RKO (cell line): ENCODE data around the gene CDHR2.
"Not testable (repeated sequence)": the region's sequence is repeated elsewhere in the genome, so short reads cannot be mapped to it uniquely, and the experiment has no call there.

Experiments
- DNase-seq: peaks from one replicate; pipeline ENCODE4 v3.0.0-alpha.2; 2016; ENCODE audit warnings: low spot score

CDHR2 gene

DNA sequence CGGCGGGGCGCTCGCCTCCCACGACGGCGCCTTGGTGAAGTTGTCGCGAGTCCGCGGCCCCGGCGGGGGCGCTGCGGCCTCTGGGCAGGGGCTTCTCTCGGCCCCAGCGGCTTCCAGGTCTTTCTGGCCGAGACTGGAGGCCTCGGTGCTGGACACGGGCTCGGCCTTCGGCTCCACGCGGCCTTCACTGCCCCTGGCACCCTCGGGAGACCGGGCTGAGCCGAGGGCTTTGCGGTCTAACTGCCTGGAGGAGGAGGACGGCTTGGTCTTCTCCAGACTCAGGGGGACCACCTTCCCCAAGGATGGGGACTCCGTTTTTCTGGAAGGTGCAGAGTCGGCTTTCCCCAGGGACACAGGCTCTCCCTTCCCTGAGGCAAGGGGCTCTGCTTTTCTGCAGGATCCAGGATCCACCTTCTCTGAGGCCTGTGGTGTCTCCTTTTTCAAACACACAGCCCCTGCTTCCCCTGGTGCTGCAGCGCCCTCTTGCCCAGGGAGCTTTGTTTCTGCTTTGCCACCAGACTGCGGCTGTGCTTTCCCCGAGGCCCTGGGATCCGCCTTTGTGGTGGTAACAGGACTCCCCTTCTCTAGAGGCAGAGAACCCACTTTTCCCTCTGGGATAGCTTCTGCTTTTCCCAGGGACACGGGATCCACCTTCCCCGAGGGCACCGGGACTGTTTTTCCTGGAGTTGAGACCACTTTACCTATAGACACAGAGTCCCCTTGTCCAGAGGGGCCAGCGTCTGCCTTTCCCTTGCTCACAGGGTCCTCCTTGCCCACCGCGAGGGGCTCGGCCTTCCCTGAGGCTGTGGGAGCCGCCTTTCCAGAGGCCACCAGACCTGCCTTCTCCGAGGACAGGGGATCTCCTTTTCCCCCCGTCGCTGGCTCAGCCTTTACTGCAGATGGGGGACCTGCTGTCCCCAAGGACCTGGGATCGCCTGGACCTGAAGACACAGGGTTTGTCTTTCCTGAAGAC lies 48.6 kb downstream of the CDHR2 start:
- no peak for DNase-seq

DNA sequence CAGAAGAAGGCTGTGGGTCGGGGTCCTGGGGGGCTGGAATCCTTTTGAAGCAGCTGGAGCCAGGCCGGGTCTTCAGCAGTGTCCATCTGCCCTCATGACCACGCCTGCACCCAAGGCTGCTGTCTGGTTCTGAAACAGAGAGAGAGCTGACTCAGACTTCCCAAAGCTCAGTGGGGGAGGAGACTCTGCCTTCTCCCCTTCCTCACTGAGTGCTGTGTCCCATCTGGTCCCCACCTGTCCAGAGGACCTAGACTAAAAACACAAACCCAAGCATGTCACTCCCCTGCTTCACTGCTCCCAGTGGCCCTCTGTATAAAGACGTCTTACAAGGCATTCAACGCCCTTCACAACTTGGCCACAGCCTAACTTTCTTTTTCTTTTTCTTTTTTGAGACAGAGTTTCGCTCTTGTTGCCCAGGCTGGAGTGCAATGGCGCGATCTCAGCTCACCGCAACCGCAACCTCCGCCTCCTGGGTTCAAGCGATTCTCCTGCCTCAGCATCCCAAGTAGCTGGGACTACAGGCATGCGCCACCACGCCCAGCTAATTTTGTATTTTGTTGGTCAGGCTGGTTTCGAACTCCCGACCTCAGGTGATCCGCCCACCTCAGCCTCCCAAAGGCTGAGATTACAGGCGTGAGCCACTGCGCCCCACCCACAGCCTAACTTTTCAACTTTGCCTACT lies 50.7 kb downstream of the CDHR2 start:
- DNase-seq, result not testable (repeated sequence)

GRCh38 chr5:176601901-176602482 lies 52.9 kb downstream of the CDHR2 start:
- DNase-seq, result no peak

DNA sequence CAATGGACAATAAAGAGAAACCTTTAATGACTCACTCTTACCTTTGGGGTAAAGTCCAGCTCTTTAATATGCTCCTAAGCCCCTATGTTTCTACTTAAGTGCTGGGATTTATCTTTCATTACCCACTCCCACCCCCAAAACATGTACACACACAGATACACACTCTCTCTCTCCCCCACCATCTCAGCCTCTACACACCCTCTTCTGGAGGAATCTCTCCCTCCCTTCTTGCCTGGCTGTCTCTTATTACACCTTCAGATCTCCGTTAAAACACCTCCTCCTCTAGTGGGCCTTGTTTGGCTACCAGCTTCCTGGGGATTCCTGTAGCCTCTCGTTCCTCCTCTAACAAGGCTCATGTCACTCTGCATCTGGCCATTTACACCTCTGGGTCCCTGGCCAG lies 53.9 kb downstream of the CDHR2 start:
- DNase-seq, result no peak

GRCh38 chr5:176606032-176606431 lies 56.9 kb downstream of the CDHR2 start:
- no peak for DNase-seq

- no peak for DNase-seq
Measured at GRCh38 chr5:176606875-176607274, 57.7 kb downstream of the CDHR2 start.

DNA sequence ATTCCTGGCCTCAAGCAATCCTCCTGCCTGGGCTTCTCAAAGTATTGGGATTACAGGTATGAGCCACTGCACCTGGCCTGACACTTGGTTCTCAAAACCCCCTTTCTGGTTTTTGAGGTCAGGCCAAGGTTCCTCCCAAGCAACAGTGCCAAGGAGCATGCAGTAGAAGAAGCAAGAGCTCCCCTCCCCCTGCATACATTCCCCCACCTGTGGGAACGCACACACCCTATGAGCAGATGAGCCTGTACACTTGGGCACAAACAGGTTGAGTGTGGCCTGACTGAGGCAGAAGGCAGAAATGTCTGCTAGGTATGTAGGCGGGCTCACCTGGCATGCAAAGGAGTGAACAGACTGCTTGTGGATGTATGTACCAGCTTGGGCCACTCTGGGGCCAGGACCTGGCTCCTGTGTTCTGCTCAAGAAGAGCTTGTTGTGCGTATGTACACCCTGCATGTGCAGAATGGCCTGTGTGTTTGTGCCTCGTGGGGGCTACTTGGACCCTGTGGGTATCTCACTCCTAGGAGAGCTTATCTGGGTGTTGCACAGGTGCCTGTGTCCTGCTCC lies 59.1 kb downstream of the CDHR2 start:
- DNase-seq, result no peak

DNA sequence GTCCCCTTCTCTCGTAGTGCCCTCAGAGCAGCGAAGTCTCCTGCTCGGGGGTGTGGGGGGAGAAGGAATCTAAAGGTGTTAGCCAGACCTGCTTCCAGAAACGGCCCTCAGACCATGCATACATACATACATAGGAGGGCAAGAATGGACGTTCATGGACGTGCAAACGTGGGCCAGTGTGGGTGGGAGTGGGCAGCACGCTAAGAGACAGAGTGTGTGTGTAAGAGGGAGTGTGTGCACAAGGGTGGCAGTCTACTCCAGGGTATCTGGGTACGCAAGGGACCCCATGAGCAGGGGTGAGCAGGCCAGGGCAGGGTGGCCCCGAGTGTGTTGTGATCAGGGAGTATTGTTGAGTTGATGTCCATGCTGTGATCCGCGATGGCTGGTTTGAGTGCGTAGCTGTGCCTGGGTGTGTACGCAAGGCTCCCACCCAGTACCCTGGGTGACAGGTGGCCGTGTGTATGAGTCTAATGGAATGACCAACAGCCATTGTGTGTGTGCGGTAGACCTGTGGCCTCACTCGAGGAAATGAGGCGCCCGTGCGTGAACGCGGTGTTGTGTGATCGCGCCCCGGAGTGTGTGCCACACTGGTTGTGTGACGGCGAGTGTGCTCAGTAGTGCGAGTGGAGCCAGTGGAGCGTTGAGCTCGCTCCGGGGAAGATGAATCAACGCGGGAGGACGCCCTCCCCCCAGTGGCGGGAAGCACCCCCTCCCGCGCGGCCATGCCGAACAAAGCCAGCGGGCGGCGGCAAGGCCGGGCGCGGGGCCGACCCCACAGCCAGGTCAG lies 60.0 kb downstream of the CDHR2 start:
- DNase-seq, result peak; percentile 37

- peak; percentile 71 for DNase-seq
Measured at GRCh38 chr5:176609724-176610434, 60.7 kb downstream of the CDHR2 start, which contains the start of gene GPRIN1. GPRIN1 (minus strand) TSS chr5:176610156; CDS start chr5:176599834, 10,322 bp downstream.

DNA sequence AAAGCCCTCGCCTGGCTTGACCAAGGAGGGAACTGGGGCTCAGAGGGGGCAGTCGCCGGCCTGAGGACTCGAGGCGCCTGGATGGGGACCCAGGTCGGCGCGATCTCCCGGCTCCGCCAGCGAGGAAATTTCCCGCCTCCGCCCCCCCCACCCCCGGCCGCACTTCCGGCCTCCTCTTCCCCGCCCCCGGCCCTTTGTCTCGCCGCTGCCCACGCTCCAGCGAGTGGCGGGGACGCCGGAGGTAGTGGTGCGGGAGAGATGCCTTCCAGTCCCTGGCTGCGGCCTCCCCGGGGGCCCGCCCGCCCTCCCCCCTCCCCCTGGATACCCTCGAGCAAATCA lies 61.3 kb downstream of the CDHR2 start:
- DNase-seq, result no peak

- peak; percentile 87 for DNase-seq
Measured at GRCh38 chr5:176611435-176611834, 62.3 kb downstream of the CDHR2 start.

- no peak for DNase-seq
Measured at GRCh38 chr5:176612008-176612407, 62.9 kb downstream of the CDHR2 start.

DNA sequence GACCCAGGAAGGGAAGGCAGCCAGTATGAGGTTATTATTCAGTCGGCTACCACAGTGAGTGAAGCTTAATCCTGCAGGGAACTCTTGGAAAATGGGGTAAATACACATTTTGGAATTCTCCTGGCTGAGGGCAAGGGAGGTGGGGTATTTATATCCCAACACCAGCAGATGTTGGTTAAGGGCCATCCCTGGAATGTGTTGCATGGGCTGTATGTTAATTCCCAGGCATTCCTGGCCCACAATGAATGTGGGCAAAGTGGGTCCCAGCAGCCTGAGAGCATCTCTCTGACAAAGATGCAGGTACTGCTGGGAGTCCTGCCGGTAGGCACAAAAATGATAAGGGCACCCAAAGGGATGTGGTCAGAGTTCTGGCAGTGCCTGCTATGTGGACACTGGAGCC lies 63.7 kb downstream of the CDHR2 start:
- no peak for DNase-seq

GRCh38 chr5:176614805-176615478 lies 65.8 kb downstream of the CDHR2 start:
- DNase-seq, result peak; percentile 74

DNA sequence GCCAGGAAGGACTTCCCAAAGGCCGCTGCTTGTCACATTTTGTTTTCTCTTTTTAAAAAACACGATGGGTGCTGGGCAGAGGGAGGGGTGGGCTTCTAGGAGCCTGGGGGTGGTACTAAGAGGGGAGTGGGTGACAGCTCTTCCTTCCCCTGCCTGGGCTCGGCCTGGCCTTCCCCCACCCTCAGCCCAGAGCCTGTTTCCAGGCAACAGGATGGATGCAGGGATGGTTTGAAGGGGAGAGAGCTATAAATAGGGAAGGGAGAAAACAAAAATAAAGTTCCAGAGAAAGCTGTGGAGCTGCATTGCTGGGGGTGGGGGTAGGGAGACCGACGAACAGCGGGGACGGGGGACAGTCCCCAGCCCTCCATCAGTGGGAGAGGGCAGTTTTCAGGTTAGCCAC lies 67.4 kb downstream of the CDHR2 start:
- DNase-seq, result no peak

DNA sequence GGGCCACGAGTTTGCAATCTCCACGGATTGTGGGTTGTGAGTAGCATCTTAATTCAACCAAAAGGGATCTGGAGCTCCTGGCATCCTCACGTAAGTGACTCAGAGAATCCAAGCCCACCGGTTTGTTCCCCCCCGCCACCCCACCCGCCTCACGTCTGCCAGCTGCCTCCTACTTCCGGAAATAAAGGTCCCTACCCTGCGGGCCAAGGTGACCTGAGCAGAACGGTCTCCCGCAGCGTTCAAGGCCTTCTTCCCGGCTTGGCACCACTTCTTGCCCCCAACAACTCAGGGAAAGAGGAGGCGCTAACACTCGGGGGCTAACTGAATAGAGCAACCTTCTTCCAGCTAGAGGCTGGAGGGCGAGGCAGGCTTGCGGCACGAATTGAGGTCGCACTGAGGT lies 69.6 kb downstream of the CDHR2 start:
- no peak for DNase-seq

- DNase-seq, result no peak
Measured at GRCh38 chr5:176619203-176619568, 70.0 kb downstream of the CDHR2 start.

- DNase-seq, result no peak
Measured at GRCh38 chr5:176619569-176620332, 70.6 kb downstream of the CDHR2 start.

GRCh38 chr5:176620333-176620981 lies 71.3 kb downstream of the CDHR2 start:
- no peak for DNase-seq
